Tibial nerve (tissue), 4 donors: ENCODE results near the gene LIMD2. TPM values are rescaled to one million over a fixed set of nuclear protein-coding genes. Genes with fewer than 3 reads are reported as not detected.

ENCODE experiments used
- DNase-seq, 2 donors: peaks; one replicate each; pipeline ENCODE4 v3.0.0-alpha.2; 2019; ENCODE audit warnings: low spot score in 2 of 2
- H3K27ac ChIP-seq, 4 donors: fragments of 200-600 bp; sonication (generic) in 3 of 4; one replicate each; pipeline ENCODE4 v1.5.1; 2017 to 2019; ENCODE audit warnings: mild to moderate bottlenecking in 1 of 4
- H3K27me3 ChIP-seq, 2 donors: fragments of 200-600 bp; sonication (generic) in 1 of 2; one replicate each; pipeline versions ENCODE4 v1.5.1 to v1.6.0; 2017 to 2019
- H3K36me3 ChIP-seq, 3 donors: fragments of 200-600 bp; sonication (generic); one replicate each; pipeline ENCODE4 v1.5.1; 2018 to 2019
- H3K4me1 ChIP-seq, 4 donors: fragments of 200-600 bp; sonication (generic) in 3 of 4; one replicate each; pipeline ENCODE4 v1.5.1; 2017 to 2019
- H3K4me3 ChIP-seq, 4 donors: fragments of 200-600 bp; sonication (generic) in 3 of 4; one replicate each; pipeline ENCODE4 v1.5.1; 2017 to 2019; ENCODE audit warnings: mild to moderate bottlenecking in 1 of 4, moderate library complexity in 1 of 4
- H3K9me3 ChIP-seq, 4 donors: fragments of 200-600 bp; sonication (generic) in 3 of 4; one replicate each; pipeline ENCODE4 v1.5.1; 2017 to 2019
- CTCF ChIP-seq, 5 experiments: fragments of 200-600 bp in 3 of 5; fragments of 450-650 bp in 2 of 5; sonication (generic) in 3 of 5; IDR thresholded peaks; one replicate each; pipeline ENCODE4 v1.5.1; 2016 to 2019; ENCODE audit warnings: antibody characterized with exemption in 5 of 5, mild to moderate bottlenecking in 3 of 5, moderate library complexity in 2 of 5
- EP300 ChIP-seq, 2 donors: sonication (generic); formaldehyde crosslinking; IDR thresholded peaks; one replicate each; pipeline ENCODE4 v1.6.1; 2017; ENCODE audit warnings: antibody characterized with exemption in 2 of 2, mild to moderate bottlenecking in 1 of 2
- POLR2A ChIP-seq, 2 donors: fragments of 450-650 bp; IDR thresholded peaks; one replicate each; pipeline ENCODE4 v1.6.1; 2017; ENCODE audit warnings: antibody characterized with exemption in 2 of 2, mild to moderate bottlenecking in 2 of 2, moderate library complexity in 2 of 2
- WGBS, 2 donors: methylation state at CpG; one replicate each; pipeline ENCODE4 v1.1.5; 2018; 5-methylcytosine and 5-hydroxymethylcytosine counted together
- total RNA-seq, 4 donors: library from RNA; depleted of rRNA; stranded (reverse); fragments of >200 nt; gene quantifications; one replicate each; pipeline ENCODE4 v1.1.0, GENCODE V29; 2016

The LIMD2 gene
- total RNA-seq, 4 donors from 2014 or later, result 7.5 to 40.2 (median 25.2) TPM

GRCh38 chr17:63689479-63689878 lies 10.4 kb downstream of the LIMD2 start:
- peaks cover 7 to 86% (median 53%) of the 10 kb centered on the region in 3 donors for H3K36me3 ChIP-seq
- no peak for DNase-seq

GRCh38 chr17:63688396-63689020 lies 11.4 kb downstream of the LIMD2 start:
- WGBS, 2 donors, result 83% methylated on average over 12 of the region's 12 CpGs
- H3K36me3 ChIP-seq, result peaks cover 7 to 80% (median 48%) of the 10 kb centered on the region in 3 donors
- DNase-seq, result no peak
- H3K4me1 ChIP-seq, result peaks cover 0 to 28% (median 7%) of the 10 kb centered on the region in 4 donors
- TF ChIP-seq POLR2A (IDR thresholded peaks at IDR 0.05), result no peak
- TF ChIP-seq CTCF (IDR thresholded peaks at IDR 0.05), result no peak
- TF ChIP-seq EP300 (IDR thresholded peaks at IDR 0.05), result no peak
- no peaks in the 10 kb centered on the region for H3K27me3 ChIP-seq
- H3K9me3 ChIP-seq, result no peaks in the 10 kb centered on the region
- no peak overlapping the region for H3K4me3 ChIP-seq
- no peak overlapping the region for H3K27ac ChIP-seq

More at GRCh38 chr17:63689479-63689878, 10.4 kb downstream of the LIMD2 start:
- no peak overlapping the region for H3K4me3 ChIP-seq
- no peaks in the 10 kb centered on the region for H3K27me3 ChIP-seq
- TF ChIP-seq CTCF (IDR thresholded peaks at IDR 0.05) (no peak), EP300 (IDR thresholded peaks at IDR 0.05) (no peak), POLR2A (IDR thresholded peaks at IDR 0.05) (no peak)
- 92 to 96% methylated on average over 8 to 14 of the region's 14 CpGs for WGBS, 2 donors
- H3K27ac ChIP-seq, result no peak overlapping the region
- H3K9me3 ChIP-seq, result no peaks in the 10 kb centered on the region
- peaks cover 0 to 26% (median 8%) of the 10 kb centered on the region in 4 donors for H3K4me1 ChIP-seq

DNA sequence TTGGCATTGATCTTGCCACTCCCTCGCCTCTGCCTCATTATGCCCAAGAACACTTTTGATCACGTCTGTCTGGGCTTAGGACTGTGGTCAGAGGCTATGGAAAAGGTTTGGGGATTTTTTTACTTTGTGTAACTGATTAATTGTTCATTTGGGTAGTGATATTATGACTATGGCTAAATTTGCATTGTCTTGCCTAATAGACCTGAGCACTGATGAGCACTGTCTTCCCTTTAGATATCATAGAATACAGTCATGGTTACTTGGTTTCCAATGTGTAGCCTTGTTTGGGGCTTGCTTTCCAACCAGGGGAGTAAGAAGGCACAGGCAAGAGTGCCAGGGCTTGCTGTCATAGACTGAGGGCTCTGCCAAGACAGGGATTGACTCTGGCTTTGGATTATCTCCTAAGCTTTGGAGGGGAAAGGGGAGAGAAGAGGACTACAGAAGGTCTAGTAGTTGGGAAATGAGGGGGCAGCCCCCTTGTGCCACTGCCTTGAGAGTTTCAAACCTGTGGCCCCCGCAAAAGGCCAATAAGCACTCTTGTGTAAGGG lies 13.7 kb downstream of the LIMD2 start:
- no peak overlapping the region for H3K4me3 ChIP-seq
- H3K36me3 ChIP-seq, result peaks cover 7 to 78% (median 28%) of the 10 kb centered on the region in 3 donors
- no peak for DNase-seq
- WGBS, 2 donors, result 95 to 96% methylated on average over 3 of the region's 3 CpGs
- TF ChIP-seq EP300 (IDR thresholded peaks at IDR 0.05) (no peak), POLR2A (IDR thresholded peaks at IDR 0.05) (no peak), CTCF (IDR thresholded peaks at IDR 0.05) (no peak)
- H3K27me3 ChIP-seq, result no peaks in the 10 kb centered on the region
- no peak overlapping the region for H3K27ac ChIP-seq
- no peaks in the 10 kb centered on the region for H3K9me3 ChIP-seq
- peaks cover 0 to 51% (median 20%) of the 10 kb centered on the region in 4 donors for H3K4me1 ChIP-seq

- H3K4me3 ChIP-seq, result no peak overlapping the region
- H3K36me3 ChIP-seq, result peaks cover 2 to 72% (median 22%) of the 10 kb centered on the region in 3 donors
- DNase-seq, result no peak
- peaks cover 0 to 57% (median 23%) of the 10 kb centered on the region in 4 donors for H3K4me1 ChIP-seq
- H3K27me3 ChIP-seq, result no peaks in the 10 kb centered on the region
- 87% methylated on average over 3 of the region's 3 CpGs for WGBS, 2 donors
- H3K27ac ChIP-seq, result peak overlapping the region in 2 of 4 donors; percentile 29 to 88
- no peaks in the 10 kb centered on the region for H3K9me3 ChIP-seq
- TF ChIP-seq POLR2A (IDR thresholded peaks at IDR 0.05) (no peak), EP300 (IDR thresholded peaks at IDR 0.05) (no peak), CTCF (IDR thresholded peaks at IDR 0.05) (no peak)
Observed at GRCh38 chr17:63685578-63685977, 14.3 kb downstream of the LIMD2 start.

- Histone ChIP-seq H3K27ac (peak overlapping the region in 2 of 4 donors; percentile 29 to 88), H3K4me3 (no peak overlapping the region), H3K27me3 (no peaks in the 10 kb centered on the region), H3K4me1 (peaks cover 0 to 63% (median 23%) of the 10 kb centered on the region in 4 donors), H3K9me3 (no peaks in the 10 kb centered on the region), H3K36me3 (peaks cover 0 to 66% (median 16%) of the 10 kb centered on the region in 3 donors)
- WGBS, 2 donors, result 36 to 40% methylated on average over 2 of the region's 2 CpGs
- no peak for TF ChIP-seq CTCF (IDR thresholded peaks at IDR 0.05)
- TF ChIP-seq POLR2A (IDR thresholded peaks at IDR 0.05), result no peak
- no peak for TF ChIP-seq EP300 (IDR thresholded peaks at IDR 0.05)
- DNase-seq, result no peak
Observed at GRCh38 chr17:63685041-63685440, 14.9 kb downstream of the LIMD2 start.
